Measurements from ENCODE around the gene MANEA. TPM values are rescaled to one million over a fixed set of nuclear protein-coding genes. Genes with fewer than 3 reads are reported as not detected.
"Not testable (repeated sequence)": the region's sequence is repeated elsewhere in the genome, so short reads cannot be mapped to it uniquely, and the experiment has no call there.

Gene MANEA
- total and polyA plus RNA-seq, 2 of the 13 experiments (the other 11 are each of a cell fraction or from before 2014, with no cell fraction given): 10.0 to 10.9 TPM

GRCh38 chr6:95553880-95554279 is 23.5 kb upstream of the MANEA start (continued):
- TF ChIP-seq KIAA2018 (CRISPR knock-in tag; IDR thresholded peaks at IDR 0.05; ENCODE audit: borderline replicate concordance): no peak
- no peak for TF ChIP-seq ZNF567 (CRISPR knock-in tag; IDR thresholded peaks at IDR 0.05; ENCODE audit: borderline replicate concordance)
- peak; percentile 57 to 79 for TF ChIP-seq MAFK (conservative IDR thresholded peaks at IDR 0.05 in 1 of 2, IDR thresholded peaks at IDR 0.05 in 1 of 2; ENCODE audit: low read length in 2 of 2)

GRCh38 chr6:95560956-95561355 is 16.4 kb upstream of the MANEA start:
- BruUV-seq (replicated peaks); H2AFZ ChIP-seq (ENCODE audit: low read length); CTCF ChIA-PET (ENCODE audit: low intra/inter-chr PET ratio, low total read pairs): not testable (repeated sequence)

More at GRCh38 chr6:95560956-95561355, 16.4 kb upstream of the MANEA start:
- H3K27ac ChIP-seq (ENCODE audit: extremely low read length, insufficient read depth, low read length); DNase-seq (ENCODE audit: low spot score); FAIRE-seq; in situ Hi-C loops (cut with HindIII; ENCODE audit: extremely low pct_ligation_motif_present, low pct_unique_long_range_greater_than_20kb); H3K4me3 ChIP-seq (replicated peaks in 1 of 3; ENCODE audit: insufficient read depth in 1 of 3, low read depth in 2 of 3, low read length in 3 of 3); H3K4me1 ChIP-seq (ENCODE audit: insufficient read depth, low read length); intact Hi-C loops (cut with micrococcal nuclease; ENCODE audit: unreplicated experiment); H3K27me3 ChIP-seq (ENCODE audit: control insufficient read depth in 1 of 2, insufficient read depth in 2 of 2, low read length in 2 of 2); H4K20me1 ChIP-seq (ENCODE audit: insufficient read depth, low read length); ATAC-seq; H3K9ac ChIP-seq (ENCODE audit: insufficient read depth, low read depth, low read length); H3K9me3 ChIP-seq (ENCODE audit: low read length); H3K79me2 ChIP-seq (ENCODE audit: insufficient read depth, low read length); H3K4me2 ChIP-seq (ENCODE audit: low read depth, low read length); H3K36me3 ChIP-seq (replicated peaks in 1 of 2; ENCODE audit: control insufficient read depth in 1 of 2, insufficient read depth in 2 of 2, low read length in 2 of 2); POLR2A ChIA-PET: not testable (repeated sequence)
- 43% methylated on average over 4 of the region's 5 CpGs for WGBS (ENCODE audit: low lambda C conversion rate)

All from HepG2 (cell line).